Measurements from ENCODE around the gene MCIDAS. TPM values are rescaled to one million over a fixed set of nuclear protein-coding genes. Genes with fewer than 3 reads are reported as not detected.
A peak's percentile ranks its signal among the peaks of the same experiment; 100 is the strongest.

Gene MCIDAS
- polyA plus RNA-seq, 3 donors, result not detected

DNA sequence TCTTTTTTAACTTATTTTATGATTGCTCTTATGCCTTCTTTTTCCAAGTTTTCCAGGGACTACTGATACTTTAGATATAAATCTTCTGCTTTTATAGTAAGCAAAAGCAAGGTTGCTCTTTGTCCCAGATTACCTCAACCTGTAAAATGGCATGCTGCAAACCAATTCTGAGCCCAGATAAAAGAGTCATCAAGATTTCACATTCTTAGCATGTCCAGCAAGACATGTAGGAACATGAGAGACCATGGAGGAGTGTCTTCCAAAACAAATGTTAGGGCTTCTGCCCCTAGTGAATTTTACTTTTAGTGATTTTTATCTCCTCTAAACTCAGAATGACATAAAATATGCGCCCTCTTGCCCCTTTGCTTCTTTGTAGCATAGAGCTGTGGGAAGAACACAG lies 47.1 kb downstream of the MCIDAS start:
- Mint-ChIP-seq H3K9me3 (peaks cover 2 to 17% (median 8%) of the 10 kb centered on the region in 7 donors), H3K36me3 (peaks cover 0 to 5% of the 10 kb centered on the region in 2 donors), H3K4me3 (no peak overlapping the region), H3K27me3 (ENCODE audit: low read depth in 3 of 3) (peaks cover 50 to 75% (median 61%) of the 10 kb centered on the region in 3 donors), H3K27ac (no peak overlapping the region), H3K4me1 (peaks cover 19% of the 10 kb centered on the region)
- no peak overlapping the region for H3K27ac ChIP-seq (ENCODE audit: low read depth in 1 of 2, low read length in 2 of 2)
- peaks cover 73 to 80% of the 10 kb centered on the region in 2 donors for H3K27me3 ChIP-seq (ENCODE audit: control insufficient read depth in 2 of 2, insufficient read depth in 2 of 2, low read length in 2 of 2)
- TF ChIP-seq, protein P1, sequence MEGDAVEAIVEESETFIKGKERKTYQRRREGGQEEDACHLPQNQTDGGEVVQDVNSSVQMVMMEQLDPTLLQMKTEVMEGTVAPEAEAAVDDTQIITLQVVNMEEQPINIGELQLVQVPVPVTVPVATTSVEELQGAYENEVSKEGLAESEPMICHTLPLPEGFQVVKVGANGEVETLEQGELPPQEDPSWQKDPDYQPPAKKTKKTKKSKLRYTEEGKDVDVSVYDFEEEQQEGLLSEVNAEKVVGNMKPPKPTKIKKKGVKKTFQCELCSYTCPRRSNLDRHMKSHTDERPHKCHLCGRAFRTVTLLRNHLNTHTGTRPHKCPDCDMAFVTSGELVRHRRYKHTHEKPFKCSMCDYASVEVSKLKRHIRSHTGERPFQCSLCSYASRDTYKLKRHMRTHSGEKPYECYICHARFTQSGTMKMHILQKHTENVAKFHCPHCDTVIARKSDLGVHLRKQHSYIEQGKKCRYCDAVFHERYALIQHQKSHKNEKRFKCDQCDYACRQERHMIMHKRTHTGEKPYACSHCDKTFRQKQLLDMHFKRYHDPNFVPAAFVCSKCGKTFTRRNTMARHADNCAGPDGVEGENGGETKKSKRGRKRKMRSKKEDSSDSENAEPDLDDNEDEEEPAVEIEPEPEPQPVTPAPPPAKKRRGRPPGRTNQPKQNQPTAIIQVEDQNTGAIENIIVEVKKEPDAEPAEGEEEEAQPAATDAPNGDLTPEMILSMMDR (IDR thresholded peaks at IDR 0.05), result no peak
- intact Hi-C loops (cut with micrococcal nuclease), result no loop called here
- no peak overlapping the region for H2AFZ ChIP-seq (ENCODE audit: insufficient read depth, low read depth, low read length, poor library complexity, severe bottlenecking)
- DNase-seq, result no peak
- H3K4me2 ChIP-seq (replicated peaks; ENCODE audit: extremely low read depth, low read length, poor library complexity, severe bottlenecking), result no peak overlapping the region
- H3K79me2 ChIP-seq (ENCODE audit: insufficient read depth, low read length), result no peaks in the 10 kb centered on the region
- no CpG with 5 or more reads among the region's 1 CpG for WGBS (ENCODE audit: insufficient coverage)
- H4K20me1 ChIP-seq (ENCODE audit: insufficient read depth, low read length), result no peaks in the 10 kb centered on the region
- peaks cover 0 to 12% of the 10 kb centered on the region in 2 donors for H3K9me3 ChIP-seq (replicated peaks in 1 of 2; ENCODE audit: control insufficient read depth in 1 of 2, insufficient read depth in 1 of 2, low read length in 2 of 2)
- no peak overlapping the region for H3K4me3 ChIP-seq (replicated peaks in 1 of 3; ENCODE audit: low read depth in 2 of 3, low read length in 3 of 3)
- no peak overlapping the region for H3K9ac ChIP-seq (ENCODE audit: insufficient read depth, low read length, poor library complexity, severe bottlenecking)
- H3K36me3 ChIP-seq (replicated peaks in 1 of 2; ENCODE audit: control insufficient read depth in 1 of 2, insufficient read depth in 2 of 2, low read length in 2 of 2), result no peaks in the 10 kb centered on the region
- H3K4me1 ChIP-seq (ENCODE audit: control insufficient read depth in 1 of 2, insufficient read depth in 2 of 2, low read length in 2 of 2), result peaks cover 14 to 15% of the 10 kb centered on the region in 2 donors

DNA sequence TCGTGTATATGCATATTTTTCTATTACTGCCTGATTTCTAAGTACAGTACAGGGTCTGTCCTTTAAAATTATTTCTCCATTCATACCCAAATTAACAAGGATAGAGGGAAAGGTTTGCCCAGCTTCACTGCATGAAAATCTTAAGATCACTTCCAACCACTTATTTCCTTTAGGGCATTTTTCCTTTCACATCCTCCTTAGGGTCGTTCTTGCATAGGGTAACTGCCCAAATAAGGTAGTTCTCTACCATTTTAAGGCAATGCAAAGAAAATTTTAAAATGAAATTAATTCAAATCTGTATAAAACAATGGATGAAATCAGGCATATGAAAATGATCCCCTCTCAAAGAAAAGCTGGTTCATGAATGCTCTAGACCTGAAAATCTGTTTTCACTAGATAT lies 50.0 kb downstream of the MCIDAS start:
- Histone ChIP-seq H3K9me3 (replicated peaks in 1 of 2; ENCODE audit: control insufficient read depth in 1 of 2, insufficient read depth in 1 of 2, low read length in 2 of 2) (peaks cover 0 to 13% of the 10 kb centered on the region in 2 donors), H2AFZ (ENCODE audit: insufficient read depth, low read depth, low read length, poor library complexity, severe bottlenecking) (no peak overlapping the region), H3K27ac (ENCODE audit: low read depth in 1 of 2, low read length in 2 of 2) (no peak overlapping the region), H4K20me1 (ENCODE audit: insufficient read depth, low read length) (no peaks in the 10 kb centered on the region), H3K79me2 (ENCODE audit: insufficient read depth, low read length) (no peaks in the 10 kb centered on the region), H3K4me1 (ENCODE audit: control insufficient read depth in 1 of 2, insufficient read depth in 2 of 2, low read length in 2 of 2) (peaks cover 31 to 32% of the 10 kb centered on the region in 2 donors), H3K4me3 (replicated peaks in 1 of 3; ENCODE audit: low read depth in 2 of 3, low read length in 3 of 3) (peak overlapping the region in 1 of 3 experiments; percentile 69), H3K27me3 (ENCODE audit: control insufficient read depth in 2 of 2, insufficient read depth in 2 of 2, low read length in 2 of 2) (peaks cover 76 to 92% of the 10 kb centered on the region in 2 donors), H3K36me3 (replicated peaks in 1 of 2; ENCODE audit: control insufficient read depth in 1 of 2, insufficient read depth in 2 of 2, low read length in 2 of 2) (no peaks in the 10 kb centered on the region), H3K4me2 (replicated peaks; ENCODE audit: extremely low read depth, low read length, poor library complexity, severe bottlenecking) (peak overlapping the region; percentile 79), H3K9ac (ENCODE audit: insufficient read depth, low read length, poor library complexity, severe bottlenecking) (no peak overlapping the region)
- peaks cover 2 to 22% (median 7%) of the 10 kb centered on the region in 7 donors for H3K9me3 Mint-ChIP-seq
- TF ChIP-seq, protein P1 (IDR thresholded peaks at IDR 0.05), result no peak
- intact Hi-C loops (cut with micrococcal nuclease), result no loop called here
- H3K4me1 Mint-ChIP-seq, result peaks cover 35% of the 10 kb centered on the region
- peak overlapping the region; percentile 65 to 89 for H3K4me3 Mint-ChIP-seq
- H3K27me3 Mint-ChIP-seq (ENCODE audit: low read depth in 3 of 3), result peaks cover 66 to 91% (median 71%) of the 10 kb centered on the region in 3 donors
- H3K27ac Mint-ChIP-seq, result no peak overlapping the region
- WGBS (ENCODE audit: insufficient coverage), result no CpG with 5 or more reads among the region's 2 CpGs
- H3K36me3 Mint-ChIP-seq, result peaks cover 0 to 7% of the 10 kb centered on the region in 2 donors
- DNase-seq, result peak in 1 of 3 donors; percentile 26
